Memory B cell (primary cell): ENCODE results near the gene CIART.
"Not testable (repeated sequence)": the region's sequence is repeated elsewhere in the genome, so short reads cannot be mapped to it uniquely, and the experiment has no call there.

Experiments used
- ATAC-seq: fragments of 150-1000 bp; cut with Tn5 transposase; 2 replicates; pipeline ENCODE4 v1.10.0; 2021; ENCODE audit warnings: low read depth, mild to moderate bottlenecking, moderate library complexity
- DNase-seq, 2 donors: peaks; one replicate each; pipeline ENCODE4 v3.0.0; 2022; ENCODE audit warnings: low spot score in 2 of 2
- H3K27ac Mint-ChIP-seq: one replicate; pipeline ENCODE4 v1.8.0; 2022; ENCODE audit warnings: mild to moderate bottlenecking, moderate library complexity, mixed read lengths
- H3K27me3 Mint-ChIP-seq: one replicate; pipeline ENCODE4 v1.8.0; 2022; ENCODE audit warnings: mixed read lengths
- H3K36me3 Mint-ChIP-seq: one replicate; pipeline ENCODE4 v1.8.0; 2022; ENCODE audit warnings: mild to moderate bottlenecking, mixed read lengths
- H3K4me1 Mint-ChIP-seq: one replicate; pipeline ENCODE4 v1.8.0; 2022; ENCODE audit warnings: mixed read lengths
- H3K4me3 Mint-ChIP-seq: one replicate; pipeline ENCODE4 v1.8.0; 2022; ENCODE audit warnings: mild to moderate bottlenecking, moderate library complexity, mixed read lengths
- H3K9me3 Mint-ChIP-seq: one replicate; pipeline ENCODE4 v1.8.0; 2022; ENCODE audit warnings: mixed read lengths

Gene CIART, protein sequence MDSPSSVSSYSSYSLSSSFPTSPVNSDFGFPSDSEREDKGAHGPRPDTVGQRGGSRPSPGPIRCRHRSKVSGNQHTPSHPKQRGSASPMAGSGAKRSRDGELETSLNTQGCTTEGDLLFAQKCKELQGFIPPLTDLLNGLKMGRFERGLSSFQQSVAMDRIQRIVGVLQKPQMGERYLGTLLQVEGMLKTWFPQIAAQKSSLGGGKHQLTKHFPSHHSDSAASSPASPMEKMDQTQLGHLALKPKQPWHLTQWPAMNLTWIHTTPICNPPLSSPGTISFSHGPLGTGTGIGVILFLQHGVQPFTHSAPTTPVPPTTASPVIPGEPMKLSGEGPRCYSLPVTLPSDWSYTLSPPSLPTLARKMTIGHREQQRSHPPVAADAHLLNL

DNA sequence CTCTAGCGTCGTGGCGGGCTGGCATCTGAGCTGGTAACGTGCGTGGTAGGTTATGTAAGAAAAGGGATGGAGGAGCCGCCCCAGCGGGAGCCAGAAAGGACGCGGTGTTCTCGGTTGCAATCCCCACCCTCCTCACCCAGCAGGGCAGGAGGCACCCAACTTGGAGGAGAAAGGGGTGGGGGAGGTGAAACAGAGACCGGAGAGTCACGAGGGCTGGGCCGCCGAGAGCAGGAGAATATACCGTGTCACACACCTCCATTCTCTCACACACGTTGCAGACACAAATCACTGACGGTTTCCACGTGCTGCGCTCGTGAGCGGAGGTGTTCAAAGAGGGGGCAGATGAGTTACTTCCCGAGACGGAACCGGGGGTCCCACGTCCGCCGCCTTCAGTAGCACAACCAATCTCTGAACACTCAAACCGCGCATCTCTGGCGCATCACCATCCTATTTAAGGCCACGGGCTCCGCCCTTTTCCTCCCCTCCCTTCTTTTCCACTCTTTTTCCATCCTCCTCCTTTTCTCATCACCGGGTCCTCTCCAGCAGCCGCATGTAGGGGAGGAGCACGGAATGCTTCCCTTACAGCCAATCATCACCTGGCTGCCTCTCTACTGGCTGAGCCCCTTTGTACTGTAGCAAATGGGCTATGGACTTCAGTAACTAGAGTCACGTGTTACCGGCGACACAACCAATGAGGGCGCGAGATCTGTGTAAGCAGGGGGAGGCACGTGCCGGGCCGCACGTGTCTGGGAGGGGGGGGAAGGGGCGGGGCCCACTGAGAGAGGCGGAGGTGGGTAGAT, at the start of gene CIART:
TSS of gene CIART (plus strand) at position 797 of the 800 bp plus-strand sequence. CDS start 714 bp downstream, outside the sequence.
- peaks cover 1% of the 10 kb centered on the region for H3K9me3 Mint-ChIP-seq
- peak within 1 kb of the TSS; percentile 76 for H3K27ac Mint-ChIP-seq
- peak within 1 kb of the TSS; percentile 85 for H3K4me3 Mint-ChIP-seq
- DNase-seq (peak; percentile 39 to 63), ATAC-seq (peak; percentile 89)
- peaks cover 2% of the 10 kb centered on the region for H3K27me3 Mint-ChIP-seq
- H3K36me3 Mint-ChIP-seq, result peaks cover 5% of the 10 kb centered on the region
- peaks cover 14% of the 10 kb centered on the region for H3K4me1 Mint-ChIP-seq

DNA sequence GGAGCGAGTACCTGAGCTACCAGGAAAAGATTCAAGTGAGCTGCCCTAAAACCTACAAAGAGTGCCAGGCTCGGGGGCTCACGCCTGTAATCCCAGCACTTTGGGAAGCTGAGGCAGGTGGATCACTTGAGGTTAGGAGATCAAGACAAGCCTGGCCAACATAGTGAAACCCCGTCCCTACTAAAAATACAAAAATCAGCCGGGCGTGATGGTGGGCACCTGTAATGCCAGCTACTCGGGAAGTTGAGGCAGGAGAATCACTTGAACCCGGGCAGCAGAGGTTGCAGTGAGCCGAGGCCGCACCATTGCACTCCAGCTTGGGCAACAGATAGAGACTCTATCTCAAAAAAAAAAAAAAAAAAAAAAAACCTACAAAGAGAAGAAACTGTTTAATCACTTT, 49.4 kb upstream of the CIART start:
- not testable (repeated sequence) for ATAC-seq, H3K36me3 Mint-ChIP-seq, H3K27ac Mint-ChIP-seq, H3K9me3 Mint-ChIP-seq, H3K27me3 Mint-ChIP-seq, DNase-seq
- H3K4me1 Mint-ChIP-seq, result peaks cover 14% of the 10 kb centered on the region
- H3K4me3 Mint-ChIP-seq, result peak overlapping the region; percentile 30

DNA sequence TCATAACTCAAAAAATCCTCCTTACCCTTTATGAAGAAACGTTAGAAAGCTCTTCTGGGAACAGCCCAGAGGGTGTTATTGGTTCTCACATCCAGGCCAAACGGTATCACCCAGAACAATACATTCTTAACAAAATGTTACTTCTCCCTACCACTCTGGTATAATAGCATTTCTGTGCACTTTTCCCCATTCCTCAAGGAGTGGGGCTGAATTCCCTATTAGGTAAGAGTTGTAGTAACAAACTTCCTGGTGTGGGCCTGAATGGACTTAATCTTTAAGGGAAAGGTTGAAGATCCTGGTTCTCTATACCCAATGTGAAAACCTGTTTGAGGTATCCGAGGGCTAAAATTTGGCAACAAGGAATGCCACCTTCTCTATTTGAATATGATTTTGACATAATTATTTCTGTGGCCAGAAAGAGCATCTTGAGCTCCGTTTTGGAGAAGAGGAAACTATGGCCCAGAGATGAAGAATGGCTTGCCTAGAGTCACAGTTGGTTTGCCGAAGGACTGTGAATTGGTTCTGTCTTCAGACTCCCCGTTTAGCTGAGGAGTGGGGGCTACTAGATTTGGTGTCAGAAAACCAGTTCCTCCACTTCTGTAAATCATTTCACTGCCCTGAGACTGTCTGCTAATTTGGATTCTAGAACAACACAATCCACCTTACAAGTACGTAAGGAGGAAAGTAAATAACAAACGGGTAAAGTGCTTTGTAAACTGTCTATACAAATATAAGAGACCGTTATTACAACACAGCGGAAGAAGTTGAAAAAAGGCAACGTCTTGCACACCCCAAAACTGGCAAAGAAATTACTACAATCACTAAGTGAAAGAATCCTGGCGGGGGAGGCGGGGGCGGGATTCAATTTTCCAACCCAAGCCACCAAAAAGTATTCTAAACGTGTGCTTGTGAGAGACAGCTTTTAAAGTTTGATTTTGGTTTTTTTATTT, 48.7 kb upstream of the CIART start:
- H3K4me3 Mint-ChIP-seq, result no peak overlapping the region
- no peak overlapping the region for H3K27ac Mint-ChIP-seq
- DNase-seq (no peak), ATAC-seq (no peak)
- no peaks in the 10 kb centered on the region for H3K27me3 Mint-ChIP-seq
- H3K9me3 Mint-ChIP-seq, result no peaks in the 10 kb centered on the region
- H3K4me1 Mint-ChIP-seq, result peaks cover 14% of the 10 kb centered on the region
- H3K36me3 Mint-ChIP-seq, result peaks cover 6% of the 10 kb centered on the region

DNA sequence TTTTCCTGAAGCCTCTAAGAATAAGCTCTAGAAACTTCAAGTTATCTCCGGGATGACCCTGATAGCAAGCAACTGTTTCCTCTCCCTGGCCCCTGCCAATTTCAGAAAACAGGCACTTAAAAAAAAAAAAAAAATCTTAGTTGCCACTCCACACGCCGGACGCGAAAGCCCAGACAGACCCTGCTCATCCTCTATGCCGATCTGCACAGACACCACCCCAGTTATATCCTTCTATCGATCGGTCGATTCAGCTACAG, 48.1 kb upstream of the CIART start:
- Mint-ChIP-seq H3K9me3 (no peaks in the 10 kb centered on the region), H3K27me3 (no peaks in the 10 kb centered on the region), H3K36me3 (peaks cover 2% of the 10 kb centered on the region), H3K4me1 (peaks cover 14% of the 10 kb centered on the region), H3K4me3 (no peak overlapping the region), H3K27ac (no peak overlapping the region)
- ATAC-seq (no peak), DNase-seq (no peak)

DNA sequence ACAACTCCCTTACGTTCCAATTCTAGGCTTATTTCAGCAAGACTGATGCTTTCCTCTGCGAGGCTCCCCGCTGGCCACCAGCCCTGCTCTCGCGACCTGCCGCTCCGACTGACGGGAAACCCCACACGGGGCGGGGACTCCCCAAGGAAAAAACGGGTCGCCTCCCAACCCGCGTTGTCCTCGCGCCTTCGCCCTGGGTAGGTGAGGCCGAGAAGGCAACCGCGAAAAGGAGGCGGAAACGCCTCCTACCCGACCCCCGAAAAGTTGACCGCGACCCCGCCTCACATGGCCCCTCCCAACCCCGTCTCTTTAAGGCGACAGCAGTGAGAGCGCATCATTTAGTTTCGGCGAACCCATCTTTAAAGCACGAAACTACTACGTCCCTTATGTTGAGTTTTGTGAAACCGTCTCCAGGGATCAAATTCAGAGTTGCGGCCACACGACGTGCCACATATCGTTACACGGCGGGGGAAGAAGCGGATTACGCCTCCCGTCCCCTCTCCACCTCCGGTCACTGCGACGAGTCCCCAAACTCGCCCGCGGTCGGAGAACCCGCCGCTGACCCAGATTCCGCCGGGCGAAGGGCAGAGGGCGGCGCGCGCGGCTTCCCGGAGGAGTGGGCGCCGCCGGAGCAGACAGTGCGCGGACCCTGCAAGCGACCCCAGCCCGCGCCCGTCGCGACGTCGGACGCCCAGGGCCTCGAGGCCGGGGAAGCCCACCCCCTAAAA, 47.6 kb upstream of the CIART start:
- DNase-seq, result peak; percentile 74 to 84
- H3K4me1 Mint-ChIP-seq, result peaks cover 14% of the 10 kb centered on the region
- no peak overlapping the region for H3K4me3 Mint-ChIP-seq
- peak; percentile 61 for ATAC-seq
- peaks cover 2% of the 10 kb centered on the region for H3K36me3 Mint-ChIP-seq
- H3K9me3 Mint-ChIP-seq, result no peaks in the 10 kb centered on the region
- H3K27me3 Mint-ChIP-seq, result no peaks in the 10 kb centered on the region
- H3K27ac Mint-ChIP-seq, result no peak overlapping the region

DNA sequence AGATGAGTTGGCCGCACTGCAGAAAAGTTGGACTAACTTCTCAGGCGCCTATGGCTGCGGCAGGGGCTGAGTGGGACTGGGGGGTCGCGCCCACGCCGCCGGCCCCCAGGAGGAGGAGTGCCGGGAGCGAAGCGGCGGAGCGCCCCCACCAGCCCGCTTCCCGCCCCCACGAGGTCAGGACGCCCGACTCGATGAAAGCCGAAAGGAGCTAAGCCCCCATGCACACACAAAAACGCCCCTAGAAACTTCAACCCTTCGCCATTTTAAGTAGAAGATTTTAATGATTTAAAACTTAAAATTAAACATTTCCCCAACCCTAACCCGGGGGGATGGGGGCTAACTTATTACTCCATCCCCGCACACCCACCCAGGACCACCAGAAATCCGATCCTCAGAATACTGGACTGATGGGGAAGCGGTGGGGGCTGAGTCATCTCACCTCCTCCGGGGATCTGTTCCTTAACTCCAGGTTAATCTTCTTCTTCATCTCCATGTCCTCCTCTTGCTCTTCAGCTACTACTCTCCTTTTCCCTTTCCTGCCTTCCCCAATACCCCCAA, 47.0 kb upstream of the CIART start:
- H3K27me3 Mint-ChIP-seq, result no peaks in the 10 kb centered on the region

DNA sequence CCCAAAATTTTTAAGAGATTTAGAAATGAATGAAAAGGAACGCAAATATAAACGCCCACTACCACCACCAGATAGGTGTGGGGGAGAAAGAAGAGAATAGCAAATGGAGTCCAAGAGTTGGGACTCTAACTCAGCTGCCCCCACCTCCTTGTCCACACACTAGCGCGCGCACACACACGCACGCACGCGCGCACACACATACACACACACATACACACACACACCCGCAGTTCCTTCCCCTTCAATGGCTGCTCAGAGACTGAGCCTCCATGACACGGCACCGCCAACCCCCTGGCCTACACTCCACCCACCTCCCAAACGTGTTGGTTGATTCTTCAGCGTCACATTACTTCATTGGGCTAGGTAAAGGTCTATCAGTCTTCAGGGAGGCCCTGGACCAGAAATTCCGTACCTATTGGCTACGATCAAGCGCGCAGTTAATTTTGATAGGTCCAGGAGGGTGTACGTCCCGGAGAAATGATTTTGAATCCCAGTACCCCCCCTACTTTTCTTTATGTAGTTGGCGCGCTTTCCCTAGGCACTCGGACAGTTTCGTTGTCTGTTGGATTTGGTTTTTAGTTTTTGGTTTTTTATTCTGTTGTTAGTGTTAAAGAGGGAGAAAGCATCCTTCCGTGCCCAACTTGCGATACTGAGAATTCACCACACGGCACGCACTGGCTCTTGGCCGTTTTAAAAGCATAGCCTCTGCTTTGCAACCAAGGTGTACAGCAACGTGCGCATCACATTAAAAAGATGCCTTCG, 46.3 kb upstream of the CIART start, which contains the start of gene ANP32E:
TSS of gene ANP32E (minus strand) at position 261 of the 762 bp plus-strand sequence. CDS start 326 bp downstream, outside the sequence.
- Mint-ChIP-seq H3K4me1 (peaks cover 14% of the 10 kb centered on the region), H3K27ac (no peak within 1 kb of the TSS), H3K27me3 (no peaks in the 10 kb centered on the region), H3K9me3 (no peaks in the 10 kb centered on the region), H3K36me3 (no peaks in the 10 kb centered on the region), H3K4me3 (peak within 1 kb of the TSS; percentile 35)
- ATAC-seq, result peak; percentile 83
- peak; percentile 81 to 95 for DNase-seq

More for the DNA sequence above, 47.0 kb upstream of the CIART start:
- ATAC-seq (no peak), DNase-seq (peak; percentile 20 to 47)
- Mint-ChIP-seq H3K4me1 (peaks cover 14% of the 10 kb centered on the region), H3K9me3 (no peaks in the 10 kb centered on the region), H3K36me3 (no peaks in the 10 kb centered on the region), H3K27ac (no peak overlapping the region), H3K4me3 (no peak overlapping the region)

DNA sequence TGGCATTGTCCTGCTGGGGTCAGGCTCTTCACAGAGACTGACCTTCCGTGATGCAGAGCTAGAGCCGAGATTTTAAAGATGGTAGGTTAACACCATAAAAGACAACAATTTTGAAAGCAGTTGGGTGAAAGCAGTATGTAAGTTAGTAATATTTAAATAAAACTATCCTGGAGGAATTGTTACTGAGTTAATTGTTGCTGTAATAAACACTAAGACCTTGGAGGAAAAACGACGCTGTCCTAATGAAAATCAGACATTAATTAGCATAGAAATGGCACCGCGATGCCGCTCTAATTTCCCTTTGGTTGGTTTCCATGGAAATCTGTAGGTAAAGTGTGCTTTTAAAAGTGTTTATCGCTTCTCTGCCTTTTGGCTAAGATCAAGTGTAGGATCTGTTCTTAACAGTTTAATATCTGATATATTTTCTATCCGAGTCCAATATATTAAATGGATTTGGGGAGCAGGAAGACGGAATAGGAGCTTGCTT, 45.7 kb upstream of the CIART start:
- no peak overlapping the region for H3K27ac Mint-ChIP-seq
- H3K4me1 Mint-ChIP-seq, result peaks cover 14% of the 10 kb centered on the region
- ATAC-seq (no peak), DNase-seq (no peak)
- H3K4me3 Mint-ChIP-seq, result no peak overlapping the region
- H3K27me3 Mint-ChIP-seq, result no peaks in the 10 kb centered on the region
- no peaks in the 10 kb centered on the region for H3K36me3 Mint-ChIP-seq
- no peaks in the 10 kb centered on the region for H3K9me3 Mint-ChIP-seq

DNA sequence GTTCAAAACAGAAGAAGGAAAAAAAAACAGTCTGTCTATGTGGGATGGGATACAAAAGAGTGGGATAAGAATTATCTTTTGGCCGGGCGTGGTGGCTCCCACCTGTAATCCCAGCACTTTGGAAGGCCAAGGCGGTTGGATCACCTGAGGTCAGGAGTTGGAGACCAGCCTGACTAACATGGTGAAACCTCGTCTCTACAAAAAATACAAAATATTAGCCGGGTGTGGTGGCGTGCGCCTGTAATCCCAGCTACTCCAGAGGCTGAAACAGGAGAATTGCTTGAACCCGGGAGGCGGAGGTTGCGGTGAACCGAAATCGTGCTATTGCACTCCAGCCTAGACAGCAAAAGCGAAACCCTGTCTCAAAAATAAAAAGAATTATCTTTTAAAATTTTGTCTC, 45.2 kb upstream of the CIART start:
- H3K9me3 Mint-ChIP-seq, H3K36me3 Mint-ChIP-seq, H3K27me3 Mint-ChIP-seq, DNase-seq, H3K27ac Mint-ChIP-seq, ATAC-seq: not testable (repeated sequence)
- Mint-ChIP-seq H3K4me3 (peak overlapping the region; percentile 35), H3K4me1 (peaks cover 14% of the 10 kb centered on the region)

DNA sequence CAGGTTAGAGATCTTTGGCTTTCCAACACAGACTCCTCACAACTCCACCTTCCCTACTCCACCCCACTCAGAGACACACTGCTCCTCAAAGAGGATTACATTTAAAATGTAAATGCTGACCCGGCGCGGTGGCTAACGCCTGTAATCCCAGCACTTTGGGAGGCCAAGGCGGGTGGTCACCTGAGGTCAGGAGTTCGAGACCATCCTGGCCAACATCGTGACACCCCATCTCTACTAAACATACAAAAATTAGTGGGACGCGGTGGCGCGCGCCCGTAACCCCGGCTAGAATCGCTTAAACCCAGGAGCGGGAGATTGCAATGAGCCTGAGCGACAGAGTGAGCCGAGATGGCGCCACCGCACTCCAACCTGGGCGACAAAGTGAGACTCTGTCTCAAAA, 44.6 kb upstream of the CIART start:
- H3K4me1 Mint-ChIP-seq, result peaks cover 16% of the 10 kb centered on the region
- H3K36me3 Mint-ChIP-seq, result no peaks in the 10 kb centered on the region
- DNase-seq, result no peak
- no peaks in the 10 kb centered on the region for H3K27me3 Mint-ChIP-seq
- no peak for ATAC-seq
- H3K9me3 Mint-ChIP-seq, result no peaks in the 10 kb centered on the region
- H3K4me3 Mint-ChIP-seq, result no peak overlapping the region
- H3K27ac Mint-ChIP-seq, result no peak overlapping the region

DNA sequence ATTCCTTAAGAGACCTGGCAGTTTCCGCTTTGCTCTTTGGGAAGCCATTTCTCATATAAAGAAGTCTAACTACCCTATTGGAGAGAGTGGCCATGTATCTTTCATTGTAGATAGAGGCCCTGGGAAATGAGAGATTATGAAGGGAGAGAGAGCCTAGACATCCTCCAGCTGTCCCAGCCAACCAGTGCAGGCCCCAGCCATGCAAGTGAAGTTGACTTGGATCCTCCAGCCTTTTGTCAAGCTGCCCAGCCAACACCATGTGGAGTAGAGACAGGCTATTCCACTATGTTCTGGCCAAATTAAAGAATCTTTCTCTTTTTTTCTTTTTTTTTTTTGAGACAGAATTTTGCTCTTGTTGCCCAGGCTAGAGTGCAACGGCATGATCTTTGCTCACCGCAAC, 39.4 kb upstream of the CIART start:
- no peak for ATAC-seq
- Mint-ChIP-seq H3K4me3 (no peak overlapping the region), H3K27me3 (no peaks in the 10 kb centered on the region), H3K4me1 (peaks cover 2% of the 10 kb centered on the region), H3K27ac (no peak overlapping the region), H3K36me3 (no peaks in the 10 kb centered on the region), H3K9me3 (no peaks in the 10 kb centered on the region)
- DNase-seq, result no peak

DNA sequence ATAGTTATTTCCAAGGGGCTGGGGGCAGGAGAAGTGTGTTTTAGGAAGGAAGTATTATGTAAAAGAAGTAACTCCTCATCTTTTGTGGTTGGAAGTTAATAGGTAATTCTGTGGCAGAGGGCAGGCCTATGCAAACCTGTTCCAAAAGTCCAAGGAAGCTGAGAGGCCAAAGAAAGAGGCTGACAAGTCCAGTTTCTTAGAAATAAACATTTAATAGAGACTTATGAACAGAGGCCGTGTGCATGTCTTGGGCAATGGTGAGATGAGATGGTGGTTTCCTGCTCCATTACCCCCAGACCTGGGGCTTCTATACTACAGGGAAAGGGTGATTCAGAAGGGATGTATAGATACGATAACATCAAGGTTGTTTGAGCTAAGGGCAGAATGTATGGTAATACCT, 32.4 kb upstream of the CIART start:
- ATAC-seq (no peak), DNase-seq (no peak)
- Mint-ChIP-seq H3K9me3 (no peaks in the 10 kb centered on the region), H3K4me1 (no peaks in the 10 kb centered on the region), H3K27ac (no peak overlapping the region), H3K4me3 (no peak overlapping the region), H3K36me3 (no peaks in the 10 kb centered on the region), H3K27me3 (peaks cover 2% of the 10 kb centered on the region)
